GM23338 (cell line): ENCODE results near the gene ITGB3BP. TPM values are rescaled to one million over a fixed set of nuclear protein-coding genes. Genes with fewer than 3 reads are reported as not detected.

ENCODE experiments used
- ATAC-seq: fragments of 200-7000 bp; cut with Tn5 transposase; 3 replicates; pipeline ENCODE4 v1.9.1; 2020
- DNase-seq: peaks from one replicate; pipeline ENCODE4 v3.0.0-alpha.2; 2015; ENCODE audit warnings: low spot score
- H2AFZ ChIP-seq: fragments of 200-600 bp; sonication (generic); 2 replicates; pipeline ENCODE4 v1.8.0; 2016; ENCODE audit warnings: antibody characterized with exemption, mild to moderate bottlenecking, moderate library complexity
- H3F3A ChIP-seq: fragments of 200-600 bp; sonication (generic); replicated peaks from 2 replicates; pipeline ENCODE4 v1.8.0; 2017; ENCODE audit warnings: antibody characterized with exemption, mixed run types, low read depth
- H3K27ac ChIP-seq: fragments of 200-600 bp; sonication (generic); 2 replicates; pipeline ENCODE4 v1.6.1; 2016; ENCODE audit warnings: low read depth
- H3K27me3 ChIP-seq: fragments of 200-600 bp; sonication (generic); 2 replicates; pipeline ENCODE4 v1.8.0; 2016; ENCODE audit warnings: mild to moderate bottlenecking, mixed run types, moderate library complexity; ENCODE audit not compliant: insufficient read depth
- H3K36me3 ChIP-seq: fragments of 200-600 bp; sonication (generic); 2 replicates; pipeline ENCODE4 v1.8.0; 2016; ENCODE audit warnings: mild to moderate bottlenecking; ENCODE audit not compliant: insufficient read depth
- H3K4me1 ChIP-seq: fragments of 200-600 bp; sonication (generic); 2 replicates; pipeline ENCODE4 v1.8.0; 2016; ENCODE audit warnings: mild to moderate bottlenecking, moderate library complexity; ENCODE audit not compliant: insufficient read depth
- H3K4me2 ChIP-seq: fragments of 200-600 bp; sonication (generic); 2 replicates; pipeline ENCODE4 v1.7.1; 2017; ENCODE audit warnings: mixed run types
- H3K4me3 ChIP-seq: fragments of 200-600 bp; sonication (generic); 2 replicates; pipeline ENCODE4 v1.6.1; 2016; ENCODE audit warnings: mixed run types
- H3K79me2 ChIP-seq: fragments of 200-600 bp; sonication (generic); replicated peaks from 2 replicates; pipeline ENCODE4 v1.8.0; 2017; ENCODE audit warnings: mild to moderate bottlenecking; ENCODE audit not compliant: insufficient read depth
- H3K9me2 ChIP-seq: fragments of 200-600 bp; sonication (generic); 2 replicates; pipeline ENCODE4 v1.8.0; 2017; ENCODE audit not compliant: insufficient read depth
- H4K20me1 ChIP-seq: fragments of 200-600 bp; sonication (generic); replicated peaks from 2 replicates; pipeline ENCODE4 v1.8.0; 2017; ENCODE audit warnings: mild to moderate bottlenecking; ENCODE audit not compliant: insufficient read depth
- H3K27ac Mint-ChIP-seq: 2 replicates; pipeline ENCODE4 v1.8.0; 2020; ENCODE audit warnings: inconsistent platforms, mild to moderate bottlenecking, moderate library complexity, mixed read lengths
- H3K27me3 Mint-ChIP-seq: 3 replicates; pipeline ENCODE4 v1.8.0; 2022; ENCODE audit warnings: low read depth, mild to moderate bottlenecking, moderate library complexity, mixed read lengths, inconsistent platforms; ENCODE audit not compliant: insufficient read depth, poor library complexity
- H3K36me3 Mint-ChIP-seq: 3 replicates; pipeline ENCODE4 v1.8.0; 2021; ENCODE audit warnings: low read depth, mild to moderate bottlenecking, inconsistent platforms, moderate library complexity, mixed read lengths
- H3K4me1 Mint-ChIP-seq: 3 replicates; pipeline ENCODE4 v1.8.0; 2020; ENCODE audit warnings: mild to moderate bottlenecking, inconsistent platforms, mixed read lengths
- H3K4me3 Mint-ChIP-seq: 3 replicates; pipeline ENCODE4 v1.8.0; 2021; ENCODE audit warnings: moderate library complexity, mild to moderate bottlenecking, inconsistent platforms, mixed read lengths
- H3K9me3 Mint-ChIP-seq: 3 replicates; pipeline ENCODE4 v1.8.0; 2020; ENCODE audit warnings: moderate library complexity, mild to moderate bottlenecking, inconsistent platforms, mixed read lengths
- CREB1 ChIP-seq: fragments of 250-450 bp; sonication (Bioruptor Pico); IDR thresholded peaks from 2 replicates; pipeline ENCODE4 v1.5.0; 2020; ENCODE audit warnings: low read depth, mild to moderate bottlenecking, moderate library complexity
- STAT1 ChIP-seq: IDR thresholded peaks from one replicate; pipeline ENCODE4 v1.6.1; 2016; ENCODE audit warnings: antibody characterized with exemption; ENCODE audit not compliant: unreplicated experiment
- ZNF331 ChIP-seq: fragments of 250-450 bp; sonication (Bioruptor Pico); IDR thresholded peaks from 2 replicates; pipeline ENCODE4 v1.5.0; 2020; ENCODE audit warnings: low read depth, mild to moderate bottlenecking, moderate library complexity
- polyA plus RNA-seq: library from polyadenylated mRNA; unstranded; fragments of >200 nt; fragmentation: Nextera tagmentation; extraction: Ambion mirVana; gene quantifications from 2 replicates; pipeline ENCODE4 v1.2.1, GENCODE V29; 2016
- total RNA-seq: library from RNA; depleted of rRNA; stranded (reverse); fragments of >200 nt; shearing (Covaris generic); gene quantifications from 2 replicates; pipeline ENCODE4 v1.2.3, GENCODE V29; 2014
- TF ChIP-seq, protein P1 (sequence below): fragments of 250-450 bp; sonication (Bioruptor Pico); IDR thresholded peaks from 2 replicates; pipeline ENCODE4 v1.5.0; 2020; ENCODE audit warnings: mild to moderate bottlenecking, moderate library complexity
- TF ChIP-seq, protein P2 (sequence below), 2 experiments: fragments of 200-600 bp in 1 of 2; sonication (generic) in 1 of 2; conservative IDR thresholded peaks; 2 replicates each; pipeline versions ENCODE4 v1.5.1 to v1.6.1; 2016 to 2017; ENCODE audit warnings: antibody characterized with exemption in 2 of 2, low read depth in 2 of 2, mild to moderate bottlenecking in 2 of 2, moderate library complexity in 1 of 2

Gene ITGB3BP
- total and polyA plus RNA-seq, 2 experiments from 2014 or later: 49.4 to 101 TPM

DNA sequence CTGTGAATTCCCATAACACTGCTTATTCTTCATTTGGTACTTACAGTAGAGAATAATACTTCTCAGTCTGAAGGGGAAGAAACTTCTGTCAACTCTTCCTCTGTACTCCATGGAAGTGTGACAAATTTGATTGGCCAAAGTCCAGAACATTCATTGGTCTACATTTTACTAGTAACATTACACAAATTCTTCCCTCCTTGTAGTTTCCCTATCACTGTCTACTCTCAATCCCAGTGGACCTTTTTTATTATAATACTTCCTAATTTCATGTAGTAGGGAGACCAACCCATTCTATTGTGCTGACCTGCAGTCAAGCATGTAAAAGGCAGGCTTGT is 80.9 kb downstream of the ITGB3BP start (continued):
- TF ChIP-seq, protein P1, sequence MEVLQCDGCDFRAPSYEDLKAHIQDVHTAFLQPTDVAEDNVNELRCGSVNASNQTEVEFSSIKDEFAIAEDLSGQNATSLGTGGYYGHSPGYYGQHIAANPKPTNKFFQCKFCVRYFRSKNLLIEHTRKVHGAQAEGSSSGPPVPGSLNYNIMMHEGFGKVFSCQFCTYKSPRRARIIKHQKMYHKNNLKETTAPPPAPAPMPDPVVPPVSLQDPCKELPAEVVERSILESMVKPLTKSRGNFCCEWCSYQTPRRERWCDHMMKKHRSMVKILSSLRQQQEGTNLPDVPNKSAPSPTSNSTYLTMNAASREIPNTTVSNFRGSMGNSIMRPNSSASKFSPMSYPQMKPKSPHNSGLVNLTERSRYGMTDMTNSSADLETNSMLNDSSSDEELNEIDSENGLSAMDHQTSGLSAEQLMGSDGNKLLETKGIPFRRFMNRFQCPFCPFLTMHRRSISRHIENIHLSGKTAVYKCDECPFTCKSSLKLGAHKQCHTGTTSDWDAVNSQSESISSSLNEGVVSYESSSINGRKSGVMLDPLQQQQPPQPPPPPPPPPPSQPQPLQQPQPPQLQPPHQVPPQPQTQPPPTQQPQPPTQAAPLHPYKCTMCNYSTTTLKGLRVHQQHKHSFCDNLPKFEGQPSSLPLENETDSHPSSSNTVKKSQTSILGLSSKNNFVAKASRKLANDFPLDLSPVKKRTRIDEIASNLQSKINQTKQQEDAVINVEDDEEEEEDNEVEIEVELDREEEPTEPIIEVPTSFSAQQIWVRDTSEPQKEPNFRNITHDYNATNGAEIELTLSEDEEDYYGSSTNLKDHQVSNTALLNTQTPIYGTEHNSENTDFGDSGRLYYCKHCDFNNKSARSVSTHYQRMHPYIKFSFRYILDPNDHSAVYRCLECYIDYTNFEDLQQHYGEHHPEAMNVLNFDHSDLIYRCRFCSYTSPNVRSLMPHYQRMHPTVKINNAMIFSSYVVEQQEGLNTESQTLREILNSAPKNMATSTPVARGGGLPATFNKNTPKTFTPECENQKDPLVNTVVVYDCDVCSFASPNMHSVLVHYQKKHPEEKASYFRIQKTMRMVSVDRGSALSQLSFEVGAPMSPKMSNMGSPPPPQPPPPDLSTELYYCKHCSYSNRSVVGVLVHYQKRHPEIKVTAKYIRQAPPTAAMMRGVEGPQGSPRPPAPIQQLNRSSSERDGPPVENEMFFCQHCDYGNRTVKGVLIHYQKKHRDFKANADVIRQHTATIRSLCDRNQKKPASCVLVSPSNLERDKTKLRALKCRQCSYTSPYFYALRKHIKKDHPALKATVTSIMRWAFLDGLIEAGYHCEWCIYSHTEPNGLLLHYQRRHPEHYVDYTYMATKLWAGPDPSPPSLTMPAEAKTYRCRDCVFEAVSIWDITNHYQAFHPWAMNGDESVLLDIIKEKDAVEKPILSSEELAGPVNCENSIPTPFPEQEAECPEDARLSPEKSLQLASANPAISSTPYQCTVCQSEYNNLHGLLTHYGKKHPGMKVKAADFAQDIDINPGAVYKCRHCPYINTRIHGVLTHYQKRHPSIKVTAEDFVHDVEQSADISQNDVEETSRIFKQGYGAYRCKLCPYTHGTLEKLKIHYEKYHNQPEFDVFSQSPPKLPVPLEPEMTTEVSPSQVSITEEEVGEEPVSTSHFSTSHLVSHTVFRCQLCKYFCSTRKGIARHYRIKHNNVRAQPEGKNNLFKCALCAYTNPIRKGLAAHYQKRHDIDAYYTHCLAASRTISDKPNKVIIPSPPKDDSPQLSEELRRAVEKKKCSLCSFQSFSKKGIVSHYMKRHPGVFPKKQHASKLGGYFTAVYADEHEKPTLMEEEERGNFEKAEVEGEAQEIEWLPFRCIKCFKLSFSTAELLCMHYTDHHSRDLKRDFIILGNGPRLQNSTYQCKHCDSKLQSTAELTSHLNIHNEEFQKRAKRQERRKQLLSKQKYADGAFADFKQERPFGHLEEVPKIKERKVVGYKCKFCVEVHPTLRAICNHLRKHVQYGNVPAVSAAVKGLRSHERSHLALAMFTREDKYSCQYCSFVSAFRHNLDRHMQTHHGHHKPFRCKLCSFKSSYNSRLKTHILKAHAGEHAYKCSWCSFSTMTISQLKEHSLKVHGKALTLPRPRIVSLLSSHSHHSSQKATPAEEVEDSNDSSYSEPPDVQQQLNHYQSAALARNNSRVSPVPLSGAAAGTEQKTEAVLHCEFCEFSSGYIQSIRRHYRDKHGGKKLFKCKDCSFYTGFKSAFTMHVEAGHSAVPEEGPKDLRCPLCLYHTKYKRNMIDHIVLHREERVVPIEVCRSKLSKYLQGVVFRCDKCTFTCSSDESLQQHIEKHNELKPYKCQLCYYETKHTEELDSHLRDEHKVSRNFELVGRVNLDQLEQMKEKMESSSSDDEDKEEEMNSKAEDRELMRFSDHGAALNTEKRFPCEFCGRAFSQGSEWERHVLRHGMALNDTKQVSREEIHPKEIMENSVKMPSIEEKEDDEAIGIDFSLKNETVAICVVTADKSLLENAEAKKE: no peak
- TF ChIP-seq, protein P2, sequence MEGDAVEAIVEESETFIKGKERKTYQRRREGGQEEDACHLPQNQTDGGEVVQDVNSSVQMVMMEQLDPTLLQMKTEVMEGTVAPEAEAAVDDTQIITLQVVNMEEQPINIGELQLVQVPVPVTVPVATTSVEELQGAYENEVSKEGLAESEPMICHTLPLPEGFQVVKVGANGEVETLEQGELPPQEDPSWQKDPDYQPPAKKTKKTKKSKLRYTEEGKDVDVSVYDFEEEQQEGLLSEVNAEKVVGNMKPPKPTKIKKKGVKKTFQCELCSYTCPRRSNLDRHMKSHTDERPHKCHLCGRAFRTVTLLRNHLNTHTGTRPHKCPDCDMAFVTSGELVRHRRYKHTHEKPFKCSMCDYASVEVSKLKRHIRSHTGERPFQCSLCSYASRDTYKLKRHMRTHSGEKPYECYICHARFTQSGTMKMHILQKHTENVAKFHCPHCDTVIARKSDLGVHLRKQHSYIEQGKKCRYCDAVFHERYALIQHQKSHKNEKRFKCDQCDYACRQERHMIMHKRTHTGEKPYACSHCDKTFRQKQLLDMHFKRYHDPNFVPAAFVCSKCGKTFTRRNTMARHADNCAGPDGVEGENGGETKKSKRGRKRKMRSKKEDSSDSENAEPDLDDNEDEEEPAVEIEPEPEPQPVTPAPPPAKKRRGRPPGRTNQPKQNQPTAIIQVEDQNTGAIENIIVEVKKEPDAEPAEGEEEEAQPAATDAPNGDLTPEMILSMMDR (conservative IDR thresholded peaks at IDR 0.05; ENCODE audit: low read depth in 2 of 2): no peak
- TF ChIP-seq STAT1: no peak
- no peak for TF ChIP-seq ZNF331 (CRISPR knock-in tag)

DNA sequence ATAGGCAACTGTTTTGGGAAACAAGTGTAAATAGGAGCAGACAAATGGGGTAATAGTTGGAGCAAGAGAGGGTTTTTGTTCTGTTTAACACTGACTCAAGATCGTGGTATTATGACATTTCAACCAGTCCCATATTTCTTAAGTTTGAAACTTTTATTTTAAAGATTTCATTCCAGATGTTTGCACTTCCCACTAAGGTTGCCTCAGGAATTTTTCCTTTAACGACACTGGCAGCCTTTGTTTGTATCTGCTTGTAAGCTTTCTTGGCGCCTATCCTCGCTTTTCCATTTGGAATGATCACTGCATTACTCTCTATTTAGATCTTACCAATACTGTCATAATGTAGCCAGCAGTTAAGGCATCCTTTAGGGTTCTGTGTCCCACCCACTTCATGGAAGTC is 87.9 kb downstream of the ITGB3BP start:
- Mint-ChIP-seq H3K27me3 (no peaks in the 10 kb centered on the region), H3K4me3 (no peak overlapping the region), H3K27ac (no peak overlapping the region), H3K36me3 (peaks cover 13% of the 10 kb centered on the region; the same call in 2 of the 3 replicates), H3K9me3 (peaks cover 9% of the 10 kb centered on the region; the same call in 2 of the 3 replicates), H3K4me1 (peaks cover 2% of the 10 kb centered on the region; the same call in 1 of the 3 replicates)
- H3K4me3 ChIP-seq: no peak overlapping the region
- no peaks in the 10 kb centered on the region for H3K9me2 ChIP-seq
- no peaks in the 10 kb centered on the region for H4K20me1 ChIP-seq
- no peaks in the 10 kb centered on the region for H3K27me3 ChIP-seq
- H3K4me1 ChIP-seq: 0 out of 2 replicates have a peak, but pooled peaks cover 3% of the 10 kb centered on the region
- H3K4me2 ChIP-seq: no peak overlapping the region
- H3K27ac ChIP-seq: no peak overlapping the region
- H3K36me3 ChIP-seq: peaks cover 3% of the 10 kb centered on the region; the same call in 1 of the 2 replicates
- no peaks in the 10 kb centered on the region for H3F3A ChIP-seq
- no peak for DNase-seq
- H3K79me2 ChIP-seq: no peaks in the 10 kb centered on the region
- no peak overlapping the region for H2AFZ ChIP-seq
- ATAC-seq: no peak
- TF ChIP-seq CREB1: no peak
- TF ChIP-seq, protein P1: no peak
